OCI-LY3 (cell line): ENCODE results near the gene THEM4.
A peak's percentile ranks its signal among the peaks of the same experiment; 100 is the strongest.

Experiments
- H2AFZ ChIP-seq: fragments of 200-600, 300-600 bp; shearing (Covaris generic); 2 replicates; pipeline ENCODE4 v1.6.0; 2014; ENCODE audit warnings: antibody characterized with exemption, low read depth, low read length
- H3K27ac ChIP-seq: fragments of 200-600, 300-600 bp; sonication (generic); 2 replicates; pipeline ENCODE4 v1.5.1; 2014; ENCODE audit warnings: mild to moderate bottlenecking, low read length, moderate library complexity, mixed read lengths
- H3K27me3 ChIP-seq: fragments of 200-600, 300-600 bp; sonication (generic); 2 replicates; pipeline ENCODE4 v1.6.1; 2014; ENCODE audit warnings: low read depth, low read length, mixed read lengths
- H3K36me3 ChIP-seq: fragments of 200-600, 300-600 bp; sonication (generic); replicated peaks from 2 replicates; pipeline ENCODE3; 2014; ENCODE audit warnings: low read depth, low read length, mixed read lengths
- H3K4me1 ChIP-seq: fragments of 300-600, 200-600 bp; sonication (generic); 2 replicates; pipeline ENCODE4 v1.6.1; 2014; ENCODE audit warnings: low read length, mixed read lengths
- H3K4me2 ChIP-seq: fragments of 200-600, 300-600 bp; sonication (generic); 2 replicates; pipeline ENCODE4 v1.6.1; 2014; ENCODE audit warnings: low read length, mixed read lengths
- H3K4me3 ChIP-seq: fragments of 300-600, 200-600 bp; sonication (generic); 2 replicates; pipeline ENCODE4 v1.5.1; 2014; ENCODE audit warnings: antibody characterized with exemption, mild to moderate bottlenecking, low read length, moderate library complexity
- H3K79me2 ChIP-seq: fragments of 300-600, 200-600 bp; shearing (Covaris generic); 2 replicates; pipeline ENCODE4 v1.6.1; 2014; ENCODE audit warnings: mild to moderate bottlenecking, low read length, mixed read lengths
- H3K9ac ChIP-seq: fragments of 300-600, 200-600 bp; shearing (Covaris generic); 2 replicates; pipeline ENCODE4 v1.6.0; 2014; ENCODE audit warnings: mild to moderate bottlenecking, low read length, moderate library complexity
- H3K9me3 ChIP-seq: fragments of 200-600, 300-600 bp; shearing (Covaris generic); 2 replicates; pipeline ENCODE4 v1.6.1; 2014; ENCODE audit warnings: low read length, mixed read lengths; ENCODE audit not compliant: insufficient read depth
- H4K20me1 ChIP-seq: fragments of 200-600, 300-600 bp; sonication (generic); 2 replicates; pipeline ENCODE4 v1.6.1; 2016; ENCODE audit warnings: low read length, mixed read lengths; ENCODE audit not compliant: insufficient read depth
- CTCF ChIP-seq: fragments of 200-600, 300-600 bp; sonication (generic); IDR thresholded peaks from 2 replicates; pipeline ENCODE4 v1.5.1; 2014; ENCODE audit warnings: antibody characterized with exemption, low read length, low read depth
- EZH2phosphoT487 ChIP-seq: fragments of 200-600 bp; shearing (Covaris generic); IDR thresholded peaks from 2 replicates; pipeline ENCODE4 v1.6.1; 2018; ENCODE audit warnings: antibody characterized with exemption, mixed run types, low read depth

THEM4 gene

GRCh38 chr1:151918819-151919610 is 9.7 kb upstream of the THEM4 start:
- peaks cover 8% of the 10 kb centered on the region for H3K36me3 ChIP-seq
- H3K9ac ChIP-seq = peak overlapping the region; percentile 91; the same call in 1 of the 2 replicates
- H3K4me3 ChIP-seq = no peak overlapping the region
- H3K4me1 ChIP-seq = peaks cover 65% of the 10 kb centered on the region
- peak overlapping the region; percentile 92 for H3K27ac ChIP-seq
- no peaks in the 10 kb centered on the region for H3K27me3 ChIP-seq
- no peaks in the 10 kb centered on the region for H4K20me1 ChIP-seq
- H3K4me2 ChIP-seq = peak overlapping the region; percentile 70; the same call in 1 of the 2 replicates
- no peak overlapping the region for H2AFZ ChIP-seq
- TF ChIP-seq EZH2phosphoT487 (no peak), CTCF (no peak)
- no peaks in the 10 kb centered on the region for H3K9me3 ChIP-seq
- H3K79me2 ChIP-seq = no peaks in the 10 kb centered on the region

GRCh38 chr1:151918156-151918555 is 8.8 kb upstream of the THEM4 start:
- H3K9ac ChIP-seq = no peak overlapping the region
- no peak overlapping the region for H3K4me2 ChIP-seq
- H3K79me2 ChIP-seq = no peaks in the 10 kb centered on the region
- peaks cover 57% of the 10 kb centered on the region for H3K4me1 ChIP-seq
- no peak overlapping the region for H2AFZ ChIP-seq
- peaks cover under 1% of the 10 kb centered on the region for H3K36me3 ChIP-seq
- no peaks in the 10 kb centered on the region for H3K27me3 ChIP-seq
- no peak for TF ChIP-seq EZH2phosphoT487
- no peak for TF ChIP-seq CTCF
- no peaks in the 10 kb centered on the region for H4K20me1 ChIP-seq
- H3K9me3 ChIP-seq = no peaks in the 10 kb centered on the region
- H3K27ac ChIP-seq = no peak overlapping the region; the same call in 1 of the 2 replicates
- no peak overlapping the region for H3K4me3 ChIP-seq

- no peak overlapping the region for H3K27ac ChIP-seq
These were observed 7.5 kb upstream of the THEM4 start for GRCh38 chr1:151916726-151917370.

More at GRCh38 chr1:151916726-151917370, 7.5 kb upstream of the THEM4 start:
- Histone ChIP-seq H2AFZ (no peak overlapping the region), H4K20me1 (no peaks in the 10 kb centered on the region), H3K4me1 (peaks cover 43% of the 10 kb centered on the region), H3K4me3 (no peak overlapping the region), H3K36me3 (no peaks in the 10 kb centered on the region), H3K4me2 (no peak overlapping the region), H3K79me2 (no peaks in the 10 kb centered on the region), H3K9me3 (no peaks in the 10 kb centered on the region), H3K9ac (no peak overlapping the region), H3K27me3 (no peaks in the 10 kb centered on the region)
- no peak for TF ChIP-seq EZH2phosphoT487
- TF ChIP-seq CTCF = no peak
